Transverse colon (tissue), 3 donors: Measurements from ENCODE around the gene ZNF724.

ENCODE experiments used
- CTCF ChIP-seq, 5 experiments: fragments of 200-600 bp in 3 of 5; fragments of 450-650 bp in 2 of 5; sonication (generic) in 3 of 5; IDR thresholded peaks; 1 replicate in 2 of 5; 2 replicates in 3 of 5; pipeline ENCODE4 v1.5.1; 2016 to 2017; ENCODE audit warnings: antibody characterized with exemption in 5 of 5, inconsistent platforms in 3 of 5, mild to moderate bottlenecking in 2 of 5, moderate library complexity in 1 of 5
- EP300 ChIP-seq: sonication (generic); formaldehyde crosslinking; IDR thresholded peaks from one replicate; pipeline ENCODE4 v1.6.1; 2017; ENCODE audit warnings: antibody characterized with exemption, low read depth
- POLR2A ChIP-seq: fragments of 450-650 bp; IDR thresholded peaks from one replicate; pipeline ENCODE4 v1.6.1; 2016; ENCODE audit warnings: antibody characterized with exemption, mild to moderate bottlenecking, moderate library complexity

GRCh38 chr19:23281663-23282276 is 31.6 kb upstream of the ZNF724 start:
- no peak for TF ChIP-seq POLR2A
- TF ChIP-seq CTCF (IDR thresholded peaks at IDR 0.05) = no peak
- no peak for TF ChIP-seq EP300
